SK-N-SH (cell line): ENCODE data around the gene PIAS4. TPM values are rescaled to one million over a fixed set of nuclear protein-coding genes. Genes with fewer than 3 reads are reported as not detected.

Source experiments
- CTCF ChIA-PET: fragments of 300-600, 350-600 bp; formaldehyde crosslinking; extraction: SDS; loops from one replicate; lab custom pipeline; 2021; lab: Yijun Ruan, JAX
- POLR2A ChIA-PET: fragments of 350-600 bp; sonication (Branson Sonifier 250); formaldehyde crosslinking; extraction: SDS; loops from one replicate; lab custom pipeline; 2020; ENCODE audit warnings: antibody characterized with exemption, inconsistent platforms; lab: Yijun Ruan, JAX
- DNase-seq: peaks from one replicate; pipeline ENCODE4 v3.0.0; 2012
- H2AFZ ChIP-seq: fragments of 200-600 bp; sonication (generic); 2 replicates; pipeline ENCODE4 v1.8.1; 2016; ENCODE audit warnings: antibody characterized with exemption, mild to moderate bottlenecking, low read depth
- H3F3A ChIP-seq: fragments of 200-600 bp; sonication (generic); replicated peaks from 2 replicates; pipeline ENCODE3; 2016; ENCODE audit warnings: antibody characterized with exemption, mild to moderate bottlenecking; ENCODE audit not compliant: insufficient read depth
- H3K27ac ChIP-seq, 2 experiments: fragments of 200-500 bp in 1 of 2; fragments of 200-600 bp in 1 of 2; sonication (Bioruptor generic) in 1 of 2; sonication (generic), shearing (Covaris generic) in 1 of 2; 2 replicates each; pipeline versions ENCODE4 v1.5.1 to v1.6.1; 2014 to 2016; ENCODE audit warnings: low read depth in 2 of 2, inconsistent platforms in 1 of 2, low read length in 1 of 2, mild to moderate bottlenecking in 1 of 2, mixed read lengths in 1 of 2
- H3K27me3 ChIP-seq: fragments of 200-600 bp; sonication (generic), shearing (Covaris generic); 2 replicates; pipeline ENCODE4 v1.6.1; 2016; ENCODE audit warnings: mixed run types; ENCODE audit not compliant: insufficient read depth
- H3K36me3 ChIP-seq, 2 experiments: fragments of 200-500 bp in 1 of 2; fragments of 200-600 bp in 1 of 2; sonication (Bioruptor generic) in 1 of 2; sonication (generic) in 1 of 2; replicated peaks in 1 of 2; 2 replicates each; pipeline versions ENCODE3 to v1.5.1; 2014 to 2016; ENCODE audit warnings: low read length in 1 of 2, mild to moderate bottlenecking in 1 of 2; ENCODE audit not compliant: insufficient read depth in 2 of 2, control insufficient read depth in 1 of 2
- H3K4me1 ChIP-seq, 2 experiments: fragments of 200-500 bp in 1 of 2; fragments of 200-600 bp in 1 of 2; sonication (Bioruptor generic) in 1 of 2; sonication (generic), shearing (Covaris generic) in 1 of 2; 2 replicates each; pipeline versions ENCODE4 v1.5.1 to v1.6.1; 2014 to 2016; ENCODE audit warnings: low read depth in 1 of 2, low read length in 1 of 2, mixed run types in 1 of 2; ENCODE audit not compliant: insufficient read depth in 2 of 2, control insufficient read depth in 1 of 2
- H3K4me2 ChIP-seq: fragments of 200-600 bp; sonication (generic), shearing (Covaris generic); 2 replicates; pipeline ENCODE4 v1.6.1; 2017; ENCODE audit warnings: mixed run types
- H3K4me3 ChIP-seq, 2 experiments: fragments of 200-500 bp in 1 of 2; fragments of 200-600 bp in 1 of 2; sonication (Bioruptor generic) in 1 of 2; sonication (generic), shearing (Covaris generic) in 1 of 2; 2 replicates each; pipeline versions ENCODE4 v1.5.1 to v1.8.1; 2014 to 2016; ENCODE audit warnings: low read depth in 2 of 2, inconsistent platforms in 1 of 2, low read length in 1 of 2, mild to moderate bottlenecking in 1 of 2, mixed read lengths in 1 of 2, moderate library complexity in 1 of 2
- H3K79me2 ChIP-seq: fragments of 200-600 bp; sonication (generic); 2 replicates; pipeline ENCODE4 v1.8.1; 2017; ENCODE audit warnings: mild to moderate bottlenecking; ENCODE audit not compliant: insufficient read depth
- H3K9ac ChIP-seq: fragments of 200-600 bp; sonication (generic); 2 replicates; pipeline ENCODE4 v1.6.1; 2017; ENCODE audit warnings: mixed run types
- H3K9me2 ChIP-seq: fragments of 200-600 bp; sonication (generic); 2 replicates; pipeline ENCODE4 v1.6.1; 2017; ENCODE audit warnings: mixed run types
- H3K9me3 ChIP-seq: fragments of 200-600 bp; sonication (generic); 2 replicates; pipeline ENCODE4 v1.6.1; 2017; ENCODE audit warnings: mixed run types, mild to moderate bottlenecking, moderate library complexity
- H4K20me1 ChIP-seq: fragments of 200-600 bp; sonication (generic); 2 replicates; pipeline ENCODE4 v1.6.1; 2017; ENCODE audit warnings: mild to moderate bottlenecking, mixed run types; ENCODE audit not compliant: insufficient read depth
- CHD2 ChIP-seq: fragments of 150-350 bp; IDR thresholded peaks from 2 replicates; pipeline ENCODE4 v1.6.1; 2018; ENCODE audit warnings: low read length; ENCODE audit not compliant: partially characterized antibody
- CTCF ChIP-seq: fragments of 200-600 bp; sonication (generic); IDR thresholded peaks from 2 replicates; pipeline ENCODE4 v1.6.1; 2017; ENCODE audit warnings: antibody characterized with exemption, mild to moderate bottlenecking, moderate library complexity
- ELF1 ChIP-seq: IDR thresholded peaks from 2 replicates; pipeline ENCODE4 v1.4.0; 2012
- EP300 ChIP-seq, 2 experiments: IDR thresholded peaks; 2 replicates each; pipeline versions ENCODE4 v1.4.0 to v1.6.1; 2012; ENCODE audit warnings: borderline replicate concordance in 1 of 2, low read depth in 1 of 2, low read length in 1 of 2
- EZH2phosphoT487 ChIP-seq: fragments of 200-600 bp; sonication (generic); IDR thresholded peaks from 2 replicates; pipeline ENCODE4 v1.6.1; 2017; ENCODE audit warnings: low read depth, mixed run types, mild to moderate bottlenecking, antibody characterized with exemption, moderate library complexity, borderline replicate concordance
- FOSL2 ChIP-seq: IDR thresholded peaks from 2 replicates; pipeline ENCODE4 v1.4.0; 2012; ENCODE audit warnings: low read depth, mild to moderate bottlenecking, moderate library complexity, borderline replicate concordance
- FOXJ3 ChIP-seq: sonication (generic); formaldehyde crosslinking; IDR thresholded peaks from 2 replicates; pipeline ENCODE4 v1.5.1; 2020; ENCODE audit warnings: mild to moderate bottlenecking, missing genetic modification reagents
- FOXM1 ChIP-seq: IDR thresholded peaks from 2 replicates; pipeline ENCODE4 v1.4.0; 2012; ENCODE audit warnings: low read depth, mild to moderate bottlenecking
- IRF3 ChIP-seq: fragments of 150-350 bp; IDR thresholded peaks from 2 replicates; pipeline ENCODE4 v1.6.1; 2016; ENCODE audit warnings: mild to moderate bottlenecking, low read depth, low read length
- JUND ChIP-seq: IDR thresholded peaks from 2 replicates; pipeline ENCODE4 v1.4.0; 2012
- MXI1 ChIP-seq: IDR thresholded peaks from 2 replicates; pipeline ENCODE4 v1.6.1; 2012; ENCODE audit warnings: mild to moderate bottlenecking, low read depth, low read length, improper control_type of control experiment
- NFIC ChIP-seq: IDR thresholded peaks from 2 replicates; pipeline ENCODE4 v1.4.0; 2012; ENCODE audit warnings: borderline replicate concordance
- NRF1 ChIP-seq: IDR thresholded peaks from 2 replicates; pipeline ENCODE4 v1.6.1; 2012; ENCODE audit warnings: low read depth, mild to moderate bottlenecking, low read length
- RCOR1 ChIP-seq: fragments of 150-350 bp; IDR thresholded peaks from 2 replicates; pipeline ENCODE4 v1.6.1; 2017; ENCODE audit warnings: antibody characterized with exemption, low read length
- RFX5 ChIP-seq: IDR thresholded peaks from 2 replicates; pipeline ENCODE4 v1.6.1; 2012; ENCODE audit warnings: mild to moderate bottlenecking, improper control_type of control experiment, low read length
- RXRA ChIP-seq: IDR thresholded peaks from 2 replicates; pipeline ENCODE4 v1.4.0; 2012; ENCODE audit warnings: low read depth, mild to moderate bottlenecking, borderline replicate concordance
- TCF12 ChIP-seq: IDR thresholded peaks from 2 replicates; pipeline ENCODE4 v1.4.0; 2012
- USF2 ChIP-seq: fragments of 150-350 bp; IDR thresholded peaks from 2 replicates; pipeline ENCODE4 v1.6.1; 2017; ENCODE audit warnings: antibody characterized with exemption, low read length, low read depth, borderline replicate concordance
- YY1 ChIP-seq: IDR thresholded peaks from 2 replicates; pipeline ENCODE4 v1.4.0; 2012; ENCODE audit warnings: low read depth, mild to moderate bottlenecking
- WGBS: methylation state at CpG from one replicate; pipeline ENCODE4 v1.1.6; 2017; ENCODE audit warnings: low lambda C conversion rate; 5-methylcytosine and 5-hydroxymethylcytosine counted together
- polyA plus RNA-seq, 3 experiments: library from polyadenylated mRNA; depleted of rRNA; stranded (reverse); fragments of >200 nt; gene quantifications; 2 replicates each; pipeline ENCODE4 v1.2.3, GENCODE V29; 2012

The PIAS4 gene
- polyA plus RNA-seq, 1 of the 3 experiments (the other 2 are of a cell fraction): 14.1 TPM

- POLR2A ChIA-PET: no interaction called here
- WGBS: 92% methylated on average over 13 of the region's 16 CpGs
- peaks cover 5 to 32% of the 10 kb centered on the region in 2 experiments for H3K36me3 ChIP-seq
These were observed 24.9 kb downstream of the PIAS4 start for GRCh38 chr19:4032436-4032835.

More at GRCh38 chr19:4032436-4032835, 24.9 kb downstream of the PIAS4 start:
- no peak overlapping the region for H3K4me2 ChIP-seq
- H3K4me1 ChIP-seq: no peaks in the 10 kb centered on the region
- no peak overlapping the region for H2AFZ ChIP-seq
- no peak overlapping the region for H3K27ac ChIP-seq
- CTCF ChIA-PET: no interaction called here
- H3F3A ChIP-seq: no peaks in the 10 kb centered on the region
- no peak overlapping the region for H3K4me3 ChIP-seq
- no peak for TF ChIP-seq USF2
- no peak for TF ChIP-seq NRF1
- no peak for TF ChIP-seq FOSL2
- no peak for TF ChIP-seq JUND
- no peak for TF ChIP-seq CHD2
- no peak for TF ChIP-seq FOXJ3 (CRISPR knock-in tag)
- TF ChIP-seq EP300 (IDR thresholded peaks at IDR 0.05; ENCODE audit: borderline replicate concordance in 1 of 2, low read depth in 1 of 2, low read length in 1 of 2): no peak
- no peak for TF ChIP-seq NFIC
- TF ChIP-seq MXI1: no peak
- no peak for TF ChIP-seq FOXM1
- TF ChIP-seq TCF12: no peak
- no peak for TF ChIP-seq CTCF
- no peak for TF ChIP-seq EZH2phosphoT487
- no peak for TF ChIP-seq RFX5
- no peak for TF ChIP-seq IRF3
- no peak for TF ChIP-seq RCOR1
- TF ChIP-seq RXRA: no peak
- no peak for TF ChIP-seq YY1
- no peak for TF ChIP-seq ELF1
- H4K20me1 ChIP-seq: no peaks in the 10 kb centered on the region
- no peak for DNase-seq
- no peaks in the 10 kb centered on the region for H3K9me2 ChIP-seq
- H3K9me3 ChIP-seq: no peaks in the 10 kb centered on the region
- H3K79me2 ChIP-seq: no peaks in the 10 kb centered on the region
- H3K9ac ChIP-seq: no peak overlapping the region
- H3K27me3 ChIP-seq: no peaks in the 10 kb centered on the region
